Activated effector memory CD4-positive, alpha-beta T cell treated with anti-CD3 and anti-CD28 coated beads, Interleukin-2, amount 50 U/mL, for 16 hours (primary cell): ENCODE measurements around the gene ABCC3.

Experiments used
- DNase-seq: peaks from one replicate; pipeline ENCODE4 v3.0.0-alpha.2; 2020

Gene ABCC3

DNA sequence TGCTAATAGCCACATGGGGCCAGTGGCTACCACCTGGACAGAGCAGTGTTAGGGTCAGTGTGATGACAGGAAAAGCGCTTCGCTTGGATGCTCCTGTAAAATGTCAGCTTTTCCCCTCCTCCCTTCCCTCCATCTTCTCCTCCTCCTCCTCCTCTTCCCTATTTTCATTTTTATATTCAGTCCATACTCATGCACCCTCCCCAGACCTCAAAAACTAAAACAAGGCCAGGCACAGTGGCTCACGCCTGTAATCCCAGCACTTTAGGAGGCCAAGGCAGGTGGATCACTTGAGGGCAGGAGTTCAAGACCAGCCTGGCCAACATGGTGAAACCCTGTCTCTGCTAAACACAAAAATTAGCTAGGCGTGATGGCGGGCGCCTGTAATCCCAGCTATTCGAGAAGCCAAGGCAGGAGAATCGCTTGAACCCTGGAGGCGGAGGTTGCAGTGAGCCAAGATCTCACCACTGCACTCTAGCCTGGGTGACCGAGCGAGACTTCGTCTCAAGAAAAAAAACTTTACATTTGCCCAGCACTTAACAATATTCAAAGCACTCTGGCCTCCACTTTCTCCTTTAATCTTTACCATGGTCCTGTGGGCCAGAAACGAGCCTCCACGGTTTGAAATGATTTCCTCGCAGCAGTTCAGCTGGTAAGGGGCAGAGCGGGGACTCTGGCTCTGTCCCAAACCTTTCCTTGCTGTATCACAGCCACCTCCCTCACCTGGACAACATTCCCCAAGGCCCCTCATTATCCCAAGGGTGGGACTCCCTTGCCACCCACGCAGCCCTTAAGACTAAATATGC lies 51.2 kb downstream of the ABCC3 start:
- peak; percentile 24 for DNase-seq

DNA sequence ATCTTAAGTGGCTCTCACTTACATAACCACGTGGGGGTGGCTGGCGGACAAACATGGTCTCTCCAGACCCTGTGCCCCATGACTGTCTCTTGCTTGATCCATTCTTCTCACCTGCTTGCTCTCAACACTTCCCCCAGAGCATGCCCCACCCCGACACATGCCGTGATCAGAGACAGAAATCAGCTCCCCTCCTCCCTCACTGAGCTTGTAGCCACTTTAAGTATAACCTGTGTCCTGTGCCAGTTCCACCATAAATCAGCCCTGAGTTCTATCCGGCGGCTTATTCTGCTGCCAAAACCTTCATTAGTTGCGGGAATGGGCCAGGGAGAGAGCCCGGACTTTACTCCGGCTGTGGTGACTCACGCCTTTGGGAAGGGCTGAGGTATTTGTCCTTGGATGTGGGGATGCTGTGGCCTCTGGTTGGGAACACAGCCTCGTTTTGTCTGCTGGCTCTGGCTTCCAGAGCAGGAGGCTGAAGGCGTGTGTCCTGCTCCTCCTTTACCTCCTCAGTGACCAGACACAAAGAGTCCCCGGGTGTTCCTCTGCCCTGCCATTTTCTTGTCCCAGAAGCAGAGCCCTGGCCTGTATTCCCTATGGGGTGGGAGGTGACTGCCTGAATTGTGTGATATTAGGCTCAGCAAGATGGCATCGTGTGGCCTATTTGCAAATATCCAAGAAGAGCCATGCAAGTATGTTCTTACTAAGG lies 52.0 kb downstream of the ABCC3 start:
- DNase-seq, result no peak

DNA sequence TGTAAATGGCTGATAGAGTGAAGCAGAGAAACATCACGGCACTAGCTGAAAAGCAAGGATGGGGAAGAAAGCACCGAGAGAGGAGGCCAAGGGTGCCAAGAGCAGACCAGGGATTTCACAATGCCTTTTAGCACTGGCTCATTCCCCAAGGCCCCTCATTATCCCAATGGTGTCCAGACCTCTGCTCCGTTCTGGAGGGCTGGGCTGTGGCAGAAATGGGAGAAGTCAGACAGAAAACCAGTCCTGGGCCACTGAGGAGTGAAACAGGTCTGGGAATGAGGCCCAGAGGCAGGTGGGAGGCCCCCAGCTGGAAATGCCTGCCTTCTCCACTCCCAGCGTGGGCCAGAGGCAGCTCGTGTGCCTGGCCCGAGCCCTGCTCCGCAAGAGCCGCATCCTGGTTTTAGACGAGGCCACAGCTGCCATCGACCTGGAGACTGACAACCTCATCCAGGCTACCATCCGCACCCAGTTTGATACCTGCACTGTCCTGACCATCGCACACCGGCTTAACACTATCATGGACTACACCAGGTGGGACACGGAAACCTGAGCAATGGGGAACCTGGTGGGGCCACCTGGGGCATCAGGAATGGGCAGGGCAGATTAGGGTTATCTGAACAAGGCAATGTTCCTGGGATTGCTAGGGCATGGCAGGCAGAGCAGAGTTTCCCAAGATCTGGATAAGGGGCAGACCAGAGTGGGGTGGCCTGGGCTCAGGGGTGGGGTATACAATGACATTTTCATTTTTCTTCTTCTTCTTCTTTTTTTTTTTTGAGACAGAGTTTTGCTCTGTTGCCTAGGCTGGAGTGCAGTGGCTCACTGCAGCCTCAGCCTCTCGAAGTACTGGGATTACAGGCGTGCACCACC lies 52.8 kb downstream of the ABCC3 start:
- DNase-seq, result no peak

DNA sequence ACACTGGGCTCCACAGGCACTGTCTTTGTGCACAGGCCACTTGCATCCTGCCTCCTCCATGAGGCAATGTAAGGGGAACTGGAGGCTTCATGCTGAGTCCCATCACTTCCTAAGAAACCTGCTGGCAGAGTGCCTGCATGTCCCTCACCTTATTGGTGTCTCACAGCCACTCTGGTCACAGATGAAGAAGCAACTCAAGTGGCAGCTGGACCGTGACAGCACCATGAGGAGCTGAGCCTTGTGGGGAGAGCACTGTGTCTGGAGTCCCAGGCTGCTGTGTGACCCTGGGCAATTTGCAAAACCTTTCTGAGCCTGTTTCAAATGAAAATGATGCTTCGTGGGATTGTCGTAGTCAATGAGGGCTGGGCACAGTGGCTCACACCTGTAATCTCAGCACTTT lies 53.6 kb downstream of the ABCC3 start:
- no peak for DNase-seq

DNA sequence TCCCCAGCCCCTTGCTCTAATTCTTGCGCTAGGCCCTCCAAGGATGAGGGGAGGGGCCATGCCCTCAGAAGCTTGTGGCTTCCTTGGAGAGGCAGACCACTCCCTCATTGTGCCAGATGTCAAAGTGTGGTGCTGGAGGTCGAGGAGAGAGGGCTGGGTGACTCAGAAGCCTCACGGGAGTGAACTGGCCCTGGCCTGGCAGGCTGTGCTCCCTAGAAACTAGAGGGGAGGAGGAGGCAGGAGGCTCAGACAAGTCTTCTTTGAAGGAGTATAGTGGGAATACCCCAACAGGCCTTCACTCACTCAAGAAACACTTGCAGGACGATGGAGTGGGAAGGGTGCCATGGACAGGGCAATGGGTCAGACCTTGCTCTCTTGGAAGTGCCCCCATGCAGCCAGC lies 54.6 kb downstream of the ABCC3 start:
- DNase-seq, result no peak

DNA sequence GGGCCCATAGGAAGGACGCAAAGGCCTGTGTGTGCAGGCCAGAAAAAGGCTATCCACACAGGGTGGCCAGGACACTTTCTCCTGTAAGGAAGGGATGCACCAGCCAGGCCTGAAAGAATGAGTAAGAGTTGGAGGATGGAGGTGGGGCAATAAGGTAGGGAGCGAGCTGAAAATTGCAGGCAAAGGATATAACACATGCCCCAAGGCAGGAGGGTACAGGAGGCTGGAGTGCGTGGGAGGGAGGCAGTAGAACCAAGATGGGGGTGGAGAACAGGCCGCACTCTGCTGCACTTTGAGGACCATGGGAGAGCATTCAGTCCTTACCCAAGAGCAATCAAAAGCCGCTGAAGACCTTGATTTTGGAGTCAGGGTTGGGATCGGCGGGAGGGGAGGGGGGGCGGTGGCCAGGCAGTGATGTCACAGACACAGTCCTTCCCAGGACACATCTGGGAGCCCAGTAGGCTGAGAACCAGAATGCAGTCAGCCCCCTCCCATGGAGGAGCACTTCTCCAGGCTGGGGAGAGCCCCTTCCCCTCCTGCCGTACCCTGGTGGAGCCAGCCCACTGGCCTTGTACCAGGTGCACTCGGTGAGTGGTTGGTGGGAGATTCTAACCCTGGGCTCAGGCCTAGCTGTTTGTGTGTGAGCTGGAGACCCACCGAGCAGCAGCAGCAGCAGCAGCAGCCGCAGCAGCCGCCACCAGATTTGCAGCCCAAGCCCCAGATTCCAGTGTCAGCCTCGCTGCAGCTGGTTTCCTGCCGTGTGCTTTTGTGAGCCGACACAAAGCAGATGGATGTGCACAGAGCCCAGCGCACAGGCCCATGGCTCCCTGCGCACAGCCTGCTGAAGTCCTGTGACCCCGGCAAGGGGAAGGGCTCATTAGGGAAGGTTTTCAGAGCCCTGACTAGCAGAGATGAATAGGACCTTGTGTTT lies 55.5 kb downstream of the ABCC3 start:
- no peak for DNase-seq

DNA sequence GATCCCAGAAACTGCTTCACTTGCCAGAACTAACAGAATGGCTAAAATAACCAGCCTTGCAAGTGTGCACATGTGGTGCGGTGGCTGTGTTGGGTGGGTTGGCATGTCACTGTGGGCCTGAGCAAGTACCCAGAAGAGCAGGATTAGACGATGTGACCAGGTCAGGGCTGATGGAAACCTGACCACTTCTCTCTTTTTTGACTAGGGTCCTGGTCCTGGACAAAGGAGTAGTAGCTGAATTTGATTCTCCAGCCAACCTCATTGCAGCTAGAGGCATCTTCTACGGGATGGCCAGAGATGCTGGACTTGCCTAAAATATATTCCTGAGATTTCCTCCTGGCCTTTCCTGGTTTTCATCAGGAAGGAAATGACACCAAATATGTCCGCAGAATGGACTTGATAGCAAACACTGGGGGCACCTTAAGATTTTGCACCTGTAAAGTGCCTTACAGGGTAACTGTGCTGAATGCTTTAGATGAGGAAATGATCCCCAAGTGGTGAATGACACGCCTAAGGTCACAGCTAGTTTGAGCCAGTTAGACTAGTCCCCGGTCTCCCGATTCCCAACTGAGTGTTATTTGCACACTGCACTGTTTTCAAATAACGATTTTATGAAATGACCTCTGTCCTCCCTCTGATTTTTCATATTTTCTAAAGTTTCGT lies 56.3 kb downstream of the ABCC3 start:
- no peak for DNase-seq

DNA sequence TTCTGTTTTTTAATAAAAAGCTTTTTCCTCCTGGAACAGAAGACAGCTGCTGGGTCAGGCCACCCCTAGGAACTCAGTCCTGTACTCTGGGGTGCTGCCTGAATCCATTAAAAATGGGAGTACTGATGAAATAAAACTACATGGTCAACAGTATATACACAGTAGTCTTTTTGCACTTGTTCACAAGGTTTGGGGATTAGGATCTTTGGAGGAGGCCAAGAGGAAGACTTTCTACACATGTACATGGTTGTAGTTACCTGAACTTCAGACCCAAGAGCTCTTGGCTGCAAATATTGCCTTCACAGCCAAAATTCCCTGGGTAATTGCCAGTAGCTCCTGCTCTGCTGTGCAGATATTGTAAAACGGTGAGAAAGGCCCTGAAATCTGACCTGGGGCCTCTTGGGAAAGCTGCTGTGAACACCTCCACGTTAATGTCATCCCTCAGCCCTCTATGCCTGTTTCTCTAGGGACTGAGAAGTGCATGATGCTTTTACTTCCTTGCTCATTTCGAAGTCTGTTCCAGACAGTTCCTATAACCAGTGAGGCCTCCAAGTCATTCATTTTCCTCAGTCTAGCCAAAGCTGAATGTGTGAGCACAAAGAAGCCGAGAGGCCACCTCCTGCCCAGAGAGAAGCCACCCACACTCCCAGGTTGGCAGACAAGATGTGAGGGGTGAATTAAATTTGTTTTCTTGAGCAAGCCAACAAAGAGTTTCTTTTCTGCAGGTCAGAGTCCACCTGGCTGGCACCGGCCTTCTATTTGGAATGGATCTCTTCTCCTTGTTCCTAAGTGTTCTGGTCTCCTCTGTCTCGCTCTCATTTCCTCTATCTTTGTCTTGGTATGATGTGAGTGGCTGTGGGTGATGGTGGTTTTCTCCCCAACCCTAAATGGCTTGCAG lies 57.1 kb downstream of the ABCC3 start:
- DNase-seq, result no peak

DNA sequence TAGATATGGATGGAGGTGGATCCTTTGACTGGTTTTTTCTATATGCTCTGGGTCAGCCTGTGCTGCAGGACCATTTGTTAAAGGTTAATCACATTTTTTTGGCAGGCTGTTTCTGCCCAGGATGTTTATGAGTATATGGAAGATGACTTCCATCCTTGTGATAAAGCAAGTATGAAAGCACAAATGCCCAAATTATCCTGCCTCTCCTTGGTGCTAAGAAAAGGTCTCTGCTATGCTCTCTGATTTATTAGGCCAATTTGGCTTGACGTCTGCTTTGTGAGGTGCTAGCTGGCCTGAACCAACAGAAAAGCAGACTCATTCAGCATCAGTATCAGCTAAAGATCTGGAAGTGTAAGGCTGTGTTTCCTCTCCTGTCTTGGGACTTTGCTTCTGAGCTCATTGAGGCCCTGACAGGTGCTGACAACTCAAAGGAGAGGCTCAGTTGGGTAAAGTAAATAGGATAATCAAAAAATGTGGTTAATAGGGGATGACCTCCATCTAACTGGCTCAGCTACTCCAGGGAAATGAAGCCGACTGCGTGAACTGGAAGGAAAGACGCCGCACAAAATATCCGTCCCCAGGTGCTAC lies 57.9 kb downstream of the ABCC3 start:
- no peak for DNase-seq

DNA sequence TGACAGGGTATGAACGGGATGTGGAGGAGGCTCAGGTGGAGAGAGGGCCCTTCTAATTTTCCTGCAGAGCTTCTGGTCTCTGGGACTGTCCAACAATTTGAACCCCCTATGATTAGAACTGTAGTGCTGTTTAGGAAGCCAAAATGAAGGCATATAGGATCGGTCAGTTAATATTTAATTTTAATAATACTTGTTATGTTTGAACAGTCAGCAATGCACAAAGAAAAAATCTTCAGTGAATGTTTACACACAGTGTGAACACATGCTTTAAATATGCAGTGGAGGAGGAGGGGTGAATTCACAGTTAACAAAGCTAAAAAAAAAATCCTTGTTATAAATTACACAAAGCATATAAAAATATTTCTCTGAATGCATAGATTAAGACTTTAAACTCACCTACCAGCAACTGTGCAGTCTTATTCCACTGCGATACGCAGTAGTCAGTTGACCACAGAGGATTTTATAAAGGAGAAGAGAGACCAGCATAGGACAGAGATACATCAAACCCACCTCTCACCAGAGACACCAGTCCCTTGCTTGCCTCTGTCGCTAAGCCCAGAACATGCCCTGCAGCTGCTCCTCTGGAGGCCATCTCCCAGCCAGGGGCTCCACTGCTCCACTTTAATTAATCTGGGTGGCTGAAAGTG lies 58.5 kb downstream of the ABCC3 start:
- DNase-seq, result no peak

DNA sequence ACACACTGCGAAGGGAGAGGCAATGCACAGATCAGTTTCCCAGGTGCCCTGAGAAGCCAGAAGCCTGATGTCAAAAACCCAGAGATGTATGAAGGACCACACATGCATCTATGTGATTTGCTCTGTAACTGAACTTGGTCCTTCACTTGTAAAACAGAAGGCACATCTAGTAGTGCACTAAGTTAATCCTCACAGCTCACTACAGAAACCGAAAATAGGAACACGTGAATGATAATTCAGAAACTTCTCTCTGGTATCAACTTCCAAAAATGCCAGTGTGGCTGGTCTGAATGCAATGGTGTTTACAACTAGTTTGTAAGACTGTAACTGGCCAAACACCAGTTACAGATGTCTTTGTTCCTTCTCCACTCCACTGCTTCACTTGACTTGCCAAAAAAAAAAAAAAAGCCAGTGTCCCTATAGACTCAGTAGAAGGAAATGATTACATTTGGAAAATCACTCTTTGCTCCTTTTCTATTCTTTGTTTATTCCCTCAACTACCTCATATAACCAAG lies 61.7 kb downstream of the ABCC3 start:
- DNase-seq, result no peak

DNA sequence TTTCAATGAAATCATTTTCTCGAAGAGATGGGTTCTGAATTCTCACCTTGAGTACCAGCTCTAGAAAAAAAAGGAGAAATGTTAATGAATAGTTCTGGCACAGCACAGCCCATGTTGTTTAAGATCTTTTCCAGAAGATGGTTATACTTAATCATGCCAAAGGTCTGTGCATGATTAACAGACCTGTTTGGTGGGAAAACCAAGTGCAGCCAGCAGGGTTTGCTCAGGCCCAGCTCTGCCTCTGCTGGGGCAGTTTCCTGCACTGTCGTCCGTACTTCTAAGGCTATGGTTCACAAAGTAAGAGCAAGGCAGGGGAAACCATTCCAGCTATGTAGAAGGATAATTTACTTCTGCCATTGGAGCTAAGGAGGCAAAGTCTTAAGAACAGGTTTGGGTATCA lies 62.4 kb downstream of the ABCC3 start:
- no peak for DNase-seq

DNA sequence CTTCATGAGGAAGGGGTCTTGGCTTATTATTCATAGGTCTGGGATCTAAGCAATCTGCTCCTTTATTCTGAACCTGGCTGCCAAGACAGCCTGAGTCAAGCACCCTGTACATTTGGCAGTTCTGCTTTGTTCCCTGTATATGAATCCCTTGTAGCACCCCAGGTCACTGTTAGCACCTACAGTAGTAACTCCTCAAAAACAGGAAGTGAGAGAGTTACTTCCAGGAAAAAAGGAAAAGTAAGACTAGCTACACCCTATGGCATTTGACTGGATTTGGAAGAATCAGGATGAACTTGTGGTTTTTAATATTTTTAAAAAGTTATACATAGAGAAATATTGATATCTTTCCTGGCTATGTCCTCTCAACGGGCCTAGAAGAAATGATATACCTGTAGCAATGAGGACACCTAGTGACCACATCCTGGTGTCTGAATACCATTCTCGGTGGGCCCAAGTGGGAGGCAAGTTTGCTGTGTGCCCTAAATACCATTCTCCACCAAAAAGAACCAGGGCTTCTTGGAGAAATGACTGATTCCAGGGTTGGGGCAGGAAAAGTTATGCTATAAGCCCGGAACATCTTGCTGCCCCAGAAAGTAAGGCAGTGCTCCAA lies 63.1 kb downstream of the ABCC3 start:
- no peak for DNase-seq

DNA sequence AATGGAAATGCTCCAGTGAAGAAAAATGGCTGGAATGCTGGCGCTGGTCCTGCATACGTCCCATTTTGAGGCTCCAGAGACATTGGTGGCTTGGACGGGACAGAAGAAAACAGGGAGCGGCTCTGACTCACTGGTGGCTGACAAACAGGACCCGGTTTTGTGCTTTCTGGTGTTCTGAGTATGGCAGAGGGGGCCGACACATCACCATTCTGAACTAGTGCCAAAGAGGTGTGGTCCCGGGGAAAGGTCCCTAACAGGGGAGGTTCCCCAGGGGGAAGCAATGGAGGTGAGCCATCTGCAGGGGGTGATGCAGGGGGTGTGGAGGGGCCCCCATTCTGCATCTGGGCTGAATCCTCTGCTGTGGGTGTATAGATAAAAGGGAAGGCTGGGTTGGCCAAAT lies 64.7 kb downstream of the ABCC3 start:
- no peak for DNase-seq

DNA sequence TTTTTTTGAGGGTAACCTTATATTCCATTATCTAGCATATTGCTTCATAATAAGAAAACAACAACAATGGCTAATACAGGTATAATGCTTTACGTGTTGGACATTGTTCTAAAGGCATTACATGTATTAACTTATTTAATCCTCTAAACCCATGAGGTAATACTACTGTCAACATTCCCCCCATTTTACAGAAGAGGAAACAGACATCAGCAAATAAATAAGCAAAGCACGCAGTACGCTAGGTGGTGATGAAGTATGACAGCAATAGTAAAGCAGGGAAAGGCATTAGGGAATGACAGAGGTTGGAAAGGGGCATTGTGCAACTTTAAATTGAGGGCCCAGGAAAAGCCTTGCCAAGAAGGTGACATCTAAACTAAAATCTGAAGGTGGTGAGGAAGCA lies 68.5 kb downstream of the ABCC3 start:
- DNase-seq, result no peak

DNA sequence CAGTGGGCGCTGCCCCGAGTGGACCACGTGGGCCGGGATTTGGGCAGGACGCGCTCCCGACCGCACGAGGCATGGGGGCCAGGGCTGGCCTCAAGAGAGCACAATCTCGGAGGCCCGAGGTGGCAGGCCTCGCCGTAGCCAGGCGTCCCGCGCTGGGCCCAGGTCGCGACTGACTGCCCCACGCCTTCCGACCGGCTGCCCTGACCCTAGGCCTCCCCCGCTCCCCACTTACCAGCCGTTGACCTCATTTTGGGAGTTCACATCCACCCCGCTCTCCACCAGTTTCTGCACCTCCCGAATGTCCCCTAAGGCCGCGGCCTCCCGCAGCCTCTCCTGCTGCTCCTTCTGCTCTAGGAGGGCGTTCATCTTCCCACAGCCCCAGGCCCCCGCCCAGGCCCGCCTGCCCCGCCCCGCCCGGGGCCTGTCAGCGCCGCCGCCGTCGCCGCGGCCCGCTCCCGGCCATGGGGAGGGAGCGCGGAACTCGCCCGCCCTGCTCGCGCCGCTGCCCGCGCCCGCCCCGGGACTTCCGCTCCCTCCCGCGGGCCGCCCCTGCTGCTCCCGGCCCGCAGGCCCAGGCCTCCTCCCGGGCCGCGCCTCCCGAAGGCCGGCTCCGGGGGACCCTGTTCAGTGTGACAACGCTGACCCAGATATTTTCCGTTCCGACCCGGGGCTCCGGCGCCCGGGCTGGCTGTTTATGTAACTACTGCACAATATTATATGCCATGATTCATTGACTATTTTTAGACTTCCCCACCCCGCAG lies 72.8 kb downstream of the ABCC3 start, which contains the start of gene ANKRD40:
TSS of gene ANKRD40 (minus strand) at position 626 of the 761 bp plus-strand sequence. CDS start at position 366, 260 bp downstream.
- peak; percentile 96 for DNase-seq

DNA sequence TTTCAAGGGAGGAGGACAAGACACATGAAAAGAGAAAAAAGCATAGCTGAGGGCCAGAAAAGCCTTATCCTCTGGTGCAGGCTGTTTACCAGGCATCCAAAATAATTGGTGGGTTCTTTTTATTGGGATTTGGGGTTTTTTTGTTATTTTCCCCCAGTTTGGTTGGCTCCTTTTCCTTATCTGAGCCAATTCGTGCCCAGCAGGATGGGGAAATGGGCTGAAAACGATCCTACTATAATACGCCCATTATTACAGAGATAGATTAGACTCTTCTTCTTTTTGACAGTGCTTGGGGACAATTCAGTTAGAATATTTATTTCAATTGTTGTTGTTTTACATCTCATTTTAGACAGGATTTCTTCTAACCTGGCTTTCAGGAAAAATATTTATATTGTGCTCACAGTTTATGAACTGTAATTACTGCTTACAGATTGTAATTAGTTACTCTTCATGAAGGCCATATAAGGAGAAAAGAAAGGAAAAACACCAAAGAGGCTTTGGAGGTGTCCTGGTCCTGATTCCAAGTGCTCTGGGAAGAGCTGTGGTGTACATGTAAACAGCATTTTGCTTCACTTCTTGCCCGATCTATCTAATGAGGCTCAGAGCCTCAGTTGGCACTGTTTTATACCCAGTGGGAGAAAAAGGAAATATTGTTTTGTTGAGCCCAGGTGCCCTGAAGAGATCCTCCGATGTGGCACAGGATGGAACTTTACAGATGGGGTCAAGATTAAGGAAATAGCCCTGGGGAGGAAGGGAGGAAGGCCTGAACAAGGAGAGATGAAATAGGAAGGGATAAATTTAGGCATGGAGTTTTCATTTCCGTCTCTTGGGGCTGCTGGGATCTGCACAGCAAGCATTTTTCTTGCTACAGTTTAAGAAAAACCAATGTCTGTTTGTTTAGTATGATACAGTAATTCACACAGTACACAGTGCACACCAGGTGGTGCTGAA lies 73.6 kb downstream of the ABCC3 start:
- no peak for DNase-seq
